ENCODE results near the gene CDKL4. TPM values are rescaled to one million over a fixed set of nuclear protein-coding genes. Genes with fewer than 3 reads are reported as not detected.
"Not testable (repeated sequence)": the region's sequence is repeated elsewhere in the genome, so short reads cannot be mapped to it uniquely, and the experiment has no call there.

CDKL4 gene
- polyA plus RNA-seq, 10 donors, result 0.08 to 0.52 (median 0.27) TPM; not detected in 3

DNA sequence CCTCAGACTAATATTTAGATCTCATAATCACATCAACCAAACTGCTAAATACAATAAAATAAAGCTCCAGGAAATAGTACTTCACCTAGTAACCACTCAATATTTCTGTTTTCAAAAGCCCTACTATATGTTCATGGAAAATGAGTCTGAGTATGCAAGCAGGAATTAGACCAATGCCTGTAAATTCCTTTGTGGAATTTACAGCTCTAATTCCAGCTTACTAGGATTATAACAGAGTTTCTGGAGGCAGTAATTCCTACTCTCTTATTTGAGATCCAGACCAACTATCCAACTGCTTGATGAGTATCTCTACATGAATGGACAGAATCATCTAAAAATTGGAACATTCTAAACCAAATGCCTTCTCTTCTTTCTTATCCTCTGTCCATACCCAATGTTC is 11.6 kb downstream of the CDKL4 start:
- DNase-seq, result no peak

DNA sequence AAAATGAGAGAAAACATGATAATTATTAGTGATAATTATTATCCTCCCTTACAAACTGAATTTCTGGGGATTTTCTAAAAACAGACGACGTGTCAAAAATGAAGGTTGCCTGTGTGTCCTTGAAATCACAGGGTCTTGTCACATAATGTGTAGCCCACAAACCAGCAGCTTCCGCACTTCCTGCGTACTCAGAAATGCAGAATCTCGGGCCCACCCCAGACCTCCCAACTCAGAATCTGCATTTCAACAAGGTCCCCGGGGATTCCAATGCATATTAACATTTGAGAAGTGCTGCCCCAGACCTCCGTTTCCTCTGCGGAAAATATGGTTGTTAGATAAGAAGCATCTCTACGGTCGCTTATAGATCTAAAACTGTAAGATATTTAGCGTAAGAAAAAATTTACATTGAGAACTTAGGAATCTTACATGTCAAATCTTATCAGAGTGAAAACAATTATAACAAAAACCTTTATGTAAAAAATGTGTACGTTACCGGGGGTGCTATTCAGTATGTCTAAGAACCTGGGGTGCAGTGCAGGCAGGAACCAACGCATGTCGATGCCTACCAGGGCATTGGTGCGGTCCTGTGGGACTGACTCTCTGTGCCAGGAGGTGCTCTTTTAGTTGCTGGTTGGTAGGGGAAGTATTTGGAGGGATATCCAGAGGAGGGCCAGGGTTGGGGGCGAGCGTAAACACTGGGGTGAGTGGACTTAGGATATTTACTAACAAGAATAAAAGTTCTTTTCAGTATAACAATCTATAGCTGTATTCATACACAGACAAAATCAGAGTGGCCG is 15.2 kb downstream of the CDKL4 start:
- DNase-seq, result peak in 1 of 3 donors; percentile 22

DNA sequence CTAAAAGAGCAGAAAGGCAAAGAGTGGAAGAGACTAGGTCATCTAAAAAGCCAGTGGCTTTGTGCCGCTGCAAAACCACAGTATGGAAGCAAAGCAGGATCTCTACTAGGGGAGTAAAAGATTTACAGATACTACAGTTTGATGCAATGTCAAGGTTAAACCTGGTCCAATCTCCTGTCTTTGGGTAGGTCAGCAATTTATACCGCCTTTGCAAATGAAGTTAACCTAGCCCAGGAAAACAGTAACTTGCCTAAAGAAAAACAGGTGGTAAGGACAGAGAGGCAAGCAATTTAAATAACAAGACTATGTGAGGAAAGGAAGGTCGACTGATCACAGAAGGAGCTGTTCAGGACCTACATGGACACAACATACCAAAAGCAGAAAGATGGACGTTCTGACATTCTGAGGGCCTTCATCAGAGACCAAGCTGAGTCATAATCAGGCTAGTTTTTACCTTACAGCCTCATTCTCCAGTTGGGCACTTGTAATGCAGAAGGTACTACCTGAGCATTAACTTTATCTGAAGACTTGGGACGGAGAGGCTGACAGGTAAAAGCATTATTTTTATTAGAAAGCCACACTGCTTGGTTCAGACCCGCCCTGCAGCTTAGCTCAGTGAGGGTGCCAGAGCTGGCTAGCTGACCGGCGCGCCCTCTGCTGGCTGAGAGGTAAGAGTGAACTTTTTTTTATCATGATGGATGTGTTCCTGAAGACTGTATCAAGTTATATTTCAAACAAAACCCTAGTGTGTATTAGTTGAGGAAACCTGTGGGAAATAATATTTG is 15.9 kb downstream of the CDKL4 start:
- peak; percentile 69 to 92 (median 85) for DNase-seq

DNA sequence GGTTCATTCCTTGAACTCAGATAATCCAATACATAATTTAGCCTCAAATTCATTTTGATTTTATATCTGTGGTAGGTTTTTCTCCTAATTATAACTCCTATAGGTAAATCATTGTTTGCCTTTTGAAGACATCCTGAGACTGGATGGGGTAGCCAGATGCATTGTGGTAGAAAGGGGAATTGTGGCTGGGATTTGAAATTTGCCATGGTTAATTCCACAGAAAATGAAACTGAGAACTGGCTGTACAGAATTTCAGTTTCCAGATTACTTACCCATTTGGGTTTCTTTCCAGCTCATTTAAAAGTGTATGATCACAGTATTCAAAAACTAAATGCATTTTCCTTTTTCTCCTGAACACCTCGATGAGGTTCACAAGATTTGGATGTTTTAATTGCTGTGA is 18.2 kb downstream of the CDKL4 start:
- no peak for DNase-seq

DNA sequence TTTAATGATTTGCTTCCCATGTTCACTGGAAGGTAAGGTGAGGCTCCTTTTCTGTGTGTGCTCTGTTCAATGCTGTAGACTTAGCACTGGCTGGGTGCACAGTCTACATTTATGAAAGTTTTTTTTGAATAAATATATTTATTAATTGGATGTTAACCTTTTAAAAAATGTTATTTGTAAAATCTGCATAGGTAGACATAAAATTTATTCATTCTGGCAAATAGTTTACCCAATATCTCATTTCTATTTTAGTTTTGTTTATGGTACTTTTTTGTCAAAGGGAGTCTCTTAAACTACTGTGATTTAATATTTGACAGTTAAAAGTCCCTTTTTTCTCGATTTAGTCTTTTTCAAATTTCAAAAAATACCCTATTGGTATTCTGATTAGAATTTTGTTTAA is 19.9 kb downstream of the CDKL4 start:
- DNase-seq, result no peak

DNA sequence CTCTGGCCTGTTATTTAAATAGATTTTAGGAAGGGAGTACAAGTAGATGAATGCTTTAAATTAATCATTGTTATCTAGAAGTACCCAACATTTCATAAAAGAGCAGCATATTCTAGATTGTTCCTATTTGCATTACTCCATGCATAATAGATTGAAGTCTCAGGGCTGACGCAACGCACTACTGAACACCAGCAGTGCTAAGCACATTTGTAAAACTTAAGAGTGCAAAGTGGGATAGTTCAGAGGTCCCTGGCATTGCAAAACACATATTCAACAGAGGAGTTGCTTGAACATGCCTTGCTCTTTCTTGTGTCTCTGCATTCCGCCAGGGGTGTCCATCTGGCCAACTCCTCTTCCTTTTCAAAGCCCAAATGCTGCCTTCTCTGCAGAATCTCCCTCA is 22.3 kb downstream of the CDKL4 start:
- DNase-seq, result no peak

DNA sequence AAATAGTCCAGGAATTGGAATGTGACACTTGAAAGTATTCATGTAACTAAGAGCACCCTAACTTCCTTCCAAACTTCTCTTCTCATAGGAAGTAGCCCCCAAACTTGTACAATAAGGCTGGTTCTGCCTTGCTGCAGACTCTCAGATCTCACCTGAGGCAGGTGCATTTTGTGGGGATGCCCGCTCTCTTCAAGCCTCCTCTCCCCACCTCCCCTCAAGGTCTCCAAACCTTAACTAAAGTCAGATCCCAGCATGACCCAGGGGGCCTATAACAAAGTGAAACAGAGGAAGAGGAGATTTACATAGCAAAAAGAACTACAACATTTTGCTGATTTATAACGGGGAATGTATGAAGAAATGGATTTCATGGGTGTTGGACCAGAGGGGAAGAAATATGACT is 23.6 kb downstream of the CDKL4 start:
- no peak for DNase-seq

DNA sequence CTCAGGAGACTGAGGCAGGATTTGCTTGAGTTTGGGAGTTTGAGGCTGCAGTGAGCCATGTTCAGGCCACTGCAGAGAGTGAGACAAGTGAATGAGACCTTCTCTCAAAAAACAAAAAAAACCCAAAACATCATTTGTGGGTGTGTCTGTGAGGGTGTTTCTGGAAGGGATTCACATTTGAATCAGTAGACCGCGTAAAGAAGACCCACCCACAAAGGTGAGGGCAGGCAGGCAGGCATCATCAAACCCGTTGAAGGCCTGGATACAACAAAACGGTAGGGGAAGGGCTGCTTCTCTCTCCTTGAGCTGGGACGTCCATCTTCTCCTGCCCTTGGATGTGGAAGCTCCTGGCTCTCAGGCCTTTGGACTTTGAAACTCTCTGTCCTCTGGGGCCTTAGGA is 25.4 kb downstream of the CDKL4 start:
- no peak for DNase-seq

DNA sequence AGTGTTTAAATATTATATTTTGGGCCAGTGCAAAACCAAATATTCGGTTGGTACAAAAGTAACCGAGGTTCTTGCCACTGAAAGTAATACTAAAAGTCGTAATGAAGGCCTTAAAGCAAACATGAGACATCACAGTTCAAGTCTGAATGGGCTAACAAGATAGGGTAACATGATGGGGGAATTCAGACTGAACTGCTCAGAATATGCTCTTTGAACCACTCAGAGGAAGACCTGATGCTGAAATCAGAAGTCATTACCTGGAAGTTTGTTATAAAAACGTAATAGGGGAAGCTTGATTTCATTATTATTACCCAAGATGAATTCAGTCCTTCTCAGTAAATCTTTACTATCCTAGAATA is 26.6 kb downstream of the CDKL4 start:
- DNase-seq, result no peak

DNA sequence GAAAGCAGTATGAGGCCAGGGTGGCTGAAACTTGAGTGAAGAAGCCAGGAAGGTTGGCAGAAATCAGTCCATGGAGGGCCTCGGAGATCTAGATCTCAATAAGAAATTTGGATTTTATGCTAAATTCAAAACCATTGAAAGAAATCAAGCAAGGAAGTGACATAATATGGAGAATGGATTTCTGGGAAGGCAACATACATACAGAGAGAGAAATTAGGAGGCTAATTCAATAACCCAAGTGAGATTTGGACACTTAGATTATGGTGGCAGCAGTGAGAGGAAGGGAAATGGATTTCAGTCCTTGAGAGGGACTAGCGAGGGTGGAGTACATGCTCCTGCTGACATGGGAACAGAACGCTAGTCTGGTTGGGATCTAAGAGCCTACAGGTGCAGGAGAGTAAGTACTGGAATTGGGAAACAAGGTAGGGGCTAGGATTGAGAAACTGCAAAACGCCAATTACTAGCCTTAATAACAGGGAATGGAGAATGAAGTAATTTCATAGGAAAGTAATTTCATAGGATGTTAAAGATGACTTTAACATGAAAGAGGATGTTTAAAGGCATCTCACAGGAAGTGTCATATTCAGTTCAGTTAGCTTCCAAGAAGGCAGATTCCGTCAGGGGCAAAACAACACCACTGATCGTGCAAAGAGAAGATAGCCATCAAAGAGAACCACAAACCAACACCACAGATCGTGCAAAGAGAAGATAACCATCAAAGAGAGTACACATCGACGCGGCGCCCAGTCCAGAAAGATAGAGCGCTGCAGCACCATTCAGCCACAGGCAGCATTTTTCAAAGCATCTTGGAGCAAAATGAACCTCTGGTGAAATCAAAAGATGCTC is 27.2 kb downstream of the CDKL4 start:
- no peak for DNase-seq

DNA sequence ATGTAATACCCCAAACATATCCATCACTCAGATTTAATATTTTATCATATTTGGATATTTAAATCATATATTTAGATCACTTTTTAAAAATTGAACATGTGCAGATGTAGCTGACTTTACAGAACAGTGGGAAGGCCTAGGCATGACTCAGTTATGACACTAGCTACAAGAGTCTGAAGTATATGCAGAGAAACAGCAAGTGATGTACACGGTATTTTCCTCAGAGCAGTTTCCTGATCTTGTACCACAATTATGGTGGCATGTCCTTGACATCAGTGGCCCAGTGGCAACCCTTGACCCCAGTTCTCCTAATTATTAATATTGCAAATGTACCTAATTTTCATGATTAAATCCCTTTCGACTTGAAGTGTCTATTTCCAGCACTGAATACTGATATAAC is 28.2 kb downstream of the CDKL4 start:
- DNase-seq, result no peak

DNA sequence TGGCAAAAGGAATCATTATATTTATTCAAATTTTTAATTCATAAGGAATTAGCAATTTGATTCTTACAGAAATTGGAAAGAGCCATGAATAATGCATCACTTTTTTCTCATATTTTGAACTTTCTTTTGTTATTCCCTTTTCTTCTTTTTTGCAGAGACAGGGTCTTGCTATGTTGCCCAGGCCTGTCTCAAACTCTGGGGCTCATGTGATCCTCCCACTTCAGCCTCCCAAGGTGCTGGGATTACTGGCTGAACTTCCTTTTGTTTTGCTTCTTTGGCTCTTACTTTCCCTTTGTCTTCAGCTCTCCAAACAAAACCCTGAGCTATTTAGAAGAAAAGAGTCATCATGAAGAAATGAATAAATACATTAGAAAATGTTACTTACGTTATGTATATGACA is 30.8 kb downstream of the CDKL4 start:
- no peak for DNase-seq

DNA sequence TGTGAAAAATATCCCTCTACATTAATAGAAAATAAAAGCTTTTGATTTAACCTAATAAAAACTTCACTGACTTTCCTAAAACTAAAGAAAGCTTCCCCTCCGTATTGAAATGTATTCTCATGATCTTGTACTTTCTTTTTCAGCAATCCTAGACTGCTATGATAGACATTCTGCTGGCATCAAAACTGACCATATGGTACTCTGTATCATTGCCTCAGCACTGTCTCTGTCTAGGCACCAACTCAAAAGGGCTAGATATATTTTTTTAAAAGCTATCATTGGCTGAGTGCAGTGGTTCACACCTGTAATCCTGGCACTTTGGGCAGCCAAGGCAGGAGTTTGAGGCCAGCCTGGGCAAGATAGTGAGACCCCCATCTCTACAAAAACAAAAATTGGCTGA is 32.9 kb downstream of the CDKL4 start:
- DNase-seq, result no peak

DNA sequence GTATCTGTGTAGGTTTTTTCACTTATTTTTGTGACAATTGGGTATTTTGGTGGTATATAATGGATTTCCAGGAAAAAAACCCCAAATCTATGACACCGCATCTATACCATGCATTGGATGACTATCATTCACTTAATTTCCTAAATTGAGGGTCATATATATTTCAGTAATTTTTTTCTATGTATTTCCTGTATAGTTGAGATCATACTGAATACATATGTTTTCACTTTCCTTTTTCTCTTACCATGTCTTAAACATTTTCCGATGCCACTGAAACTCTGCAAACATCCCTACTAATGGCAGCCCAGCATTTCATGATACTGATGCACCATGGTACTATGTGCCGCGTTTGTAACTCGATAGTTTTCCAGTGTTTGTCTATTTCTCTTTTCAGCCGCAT is 40.4 kb downstream of the CDKL4 start:
- no peak for DNase-seq

DNA sequence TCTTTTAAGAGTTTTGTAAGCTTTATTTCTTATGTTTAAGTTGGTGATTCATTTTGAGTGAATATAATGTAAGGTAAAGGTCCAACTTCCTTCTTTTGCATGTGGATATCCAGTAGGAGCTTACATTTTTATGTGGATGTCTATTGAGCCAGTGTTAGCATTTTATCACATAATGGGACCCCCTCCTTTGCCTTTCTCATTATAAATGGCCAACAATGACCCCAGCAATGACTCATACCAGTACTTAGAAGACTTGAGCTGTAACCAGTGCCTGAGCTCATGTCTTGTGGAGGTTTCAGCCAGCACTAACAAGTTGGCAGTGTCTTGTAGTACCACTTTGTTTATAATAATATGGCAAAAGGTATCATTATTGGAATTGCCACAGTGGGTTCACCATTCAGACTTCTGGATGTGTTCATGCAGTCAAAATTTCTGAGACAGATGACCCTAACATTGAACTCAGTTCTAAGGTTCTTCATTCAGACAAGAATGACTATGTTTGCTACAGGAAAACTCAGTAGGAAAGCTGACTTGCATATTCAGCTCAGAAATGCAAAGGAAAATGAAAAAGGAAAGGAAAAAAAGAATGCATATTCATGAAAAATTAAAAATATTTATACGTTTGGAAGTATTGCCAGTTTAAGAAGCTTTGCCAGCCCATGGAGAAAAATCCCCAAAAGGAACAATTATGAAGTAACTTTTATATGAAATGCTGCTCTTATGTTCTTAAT is 41.0 kb downstream of the CDKL4 start:
- no peak for DNase-seq

DNA sequence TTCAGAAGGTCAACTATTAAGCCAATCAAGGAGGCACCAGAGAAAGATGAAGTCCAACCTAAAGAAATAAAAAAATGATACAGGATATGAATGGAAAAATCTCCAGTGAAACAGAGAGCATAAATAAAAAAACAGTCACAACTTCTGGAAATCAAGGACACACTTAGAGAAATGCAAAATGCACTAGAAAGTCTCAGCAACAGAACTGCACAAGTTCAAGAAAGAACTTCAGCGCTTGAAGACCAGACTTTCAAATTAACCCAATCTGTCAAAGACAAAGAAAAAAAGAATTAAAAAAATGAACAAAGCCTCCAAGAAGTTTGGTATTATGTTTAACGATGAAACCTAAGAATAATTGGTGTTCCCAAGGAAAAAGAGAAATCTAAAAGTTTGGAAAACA is 46.8 kb downstream of the CDKL4 start:
- DNase-seq, result not testable (repeated sequence)

DNA sequence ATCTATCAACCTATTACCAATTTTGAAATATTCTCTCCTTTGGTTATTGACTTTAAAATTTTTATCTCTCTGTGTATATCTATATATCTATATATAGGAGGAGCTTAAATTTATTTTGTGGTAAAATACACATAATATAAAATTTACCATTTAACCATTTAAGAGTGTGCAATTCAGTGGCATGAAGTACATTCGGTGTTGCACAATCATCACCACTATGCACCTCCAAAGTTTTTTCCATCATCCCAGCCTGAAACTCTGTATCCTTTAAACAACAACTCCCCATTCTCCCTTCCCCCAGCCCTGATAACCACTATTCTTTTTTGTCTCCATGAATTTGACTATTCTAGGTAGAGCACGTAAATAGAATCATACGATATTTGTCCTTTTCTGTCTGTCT is 49.1 kb downstream of the CDKL4 start:
- no peak for DNase-seq

DNA sequence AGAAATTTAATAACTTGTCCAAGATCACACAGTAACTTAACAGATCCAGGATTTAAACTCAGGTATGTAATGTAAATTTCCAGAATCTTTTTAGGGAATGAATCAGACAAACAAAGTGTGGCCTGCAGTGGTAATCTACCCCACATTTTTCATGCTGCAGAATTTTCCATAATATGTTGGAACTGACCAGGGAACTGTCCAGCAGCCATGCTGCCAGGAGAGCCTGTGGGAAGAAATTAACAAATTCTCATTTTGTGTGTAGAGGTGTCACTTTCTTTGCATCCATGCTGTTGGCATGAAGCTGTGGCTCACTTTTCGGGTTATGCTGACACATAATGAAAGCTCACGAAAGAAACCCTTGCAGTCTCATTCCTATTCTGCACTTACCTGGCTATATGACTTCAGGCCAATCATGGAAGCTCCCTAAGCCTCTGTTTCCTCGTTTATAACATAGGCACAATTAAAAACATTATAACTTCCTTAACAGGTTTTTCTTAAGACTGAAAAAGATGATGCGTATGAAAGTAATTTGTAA is 54.7 kb downstream of the CDKL4 start:
- DNase-seq, result no peak

DNA sequence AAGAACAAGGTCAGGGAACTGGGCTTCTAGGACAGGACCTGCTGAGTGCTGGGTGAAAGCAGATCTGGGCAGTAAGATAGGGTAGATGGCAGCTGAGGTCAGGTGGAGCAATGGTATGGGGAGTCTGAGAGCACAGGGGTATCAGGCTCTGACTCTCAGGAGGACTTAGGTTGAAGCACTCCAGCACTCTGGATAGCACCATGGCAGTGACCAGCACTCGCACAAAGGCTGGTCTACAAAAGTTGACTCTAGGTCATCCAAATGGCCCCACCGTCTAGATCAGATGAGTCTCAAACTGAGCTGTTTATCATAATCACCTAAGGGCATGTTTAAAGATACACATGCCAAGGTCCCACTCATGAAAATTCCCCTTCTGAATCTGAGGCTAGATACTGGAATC is 60.1 kb downstream of the CDKL4 start:
- DNase-seq, result no peak

DNA sequence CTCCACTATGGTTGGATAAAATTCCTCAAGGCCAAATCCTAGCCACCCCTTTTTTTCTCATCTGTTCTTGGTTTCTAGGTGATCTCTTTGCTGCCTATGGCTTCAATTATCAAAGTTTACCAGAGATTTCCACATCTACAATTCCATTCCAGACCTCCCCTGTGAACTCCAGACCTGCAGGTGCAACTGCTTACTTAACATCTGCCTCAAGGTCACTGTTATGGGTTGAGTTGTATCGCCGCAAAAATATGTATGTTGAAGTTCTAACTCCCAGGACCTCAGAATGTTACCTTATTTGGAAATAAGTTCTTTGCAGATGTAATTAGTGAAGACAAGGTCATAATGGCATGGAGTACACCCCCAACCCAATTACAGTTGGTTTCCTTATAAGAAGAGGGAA is 62.5 kb downstream of the CDKL4 start:
- no peak for DNase-seq
